Inflammatory macrophage treated with lipopolysaccharide for 4 hours (primary cell): ENCODE data around the gene MYRIP.
A peak's percentile ranks its signal among the peaks of the same experiment; 100 is the strongest.

ENCODE experiments used
- DNase-seq: peaks from one replicate; pipeline ENCODE4 v3.0.0-alpha.2; 2020

The MYRIP gene

GRCh38 chr3:40299721-40300335 lies 490.4 kb downstream of the MYRIP start:
- DNase-seq, result peak; percentile 98

- no peak for DNase-seq
These were observed 493.4 kb downstream of the MYRIP start for GRCh38 chr3:40302784-40303183.

- DNase-seq, result no peak
These were observed 494.9 kb downstream of the MYRIP start for GRCh38 chr3:40304352-40304751.

DNA sequence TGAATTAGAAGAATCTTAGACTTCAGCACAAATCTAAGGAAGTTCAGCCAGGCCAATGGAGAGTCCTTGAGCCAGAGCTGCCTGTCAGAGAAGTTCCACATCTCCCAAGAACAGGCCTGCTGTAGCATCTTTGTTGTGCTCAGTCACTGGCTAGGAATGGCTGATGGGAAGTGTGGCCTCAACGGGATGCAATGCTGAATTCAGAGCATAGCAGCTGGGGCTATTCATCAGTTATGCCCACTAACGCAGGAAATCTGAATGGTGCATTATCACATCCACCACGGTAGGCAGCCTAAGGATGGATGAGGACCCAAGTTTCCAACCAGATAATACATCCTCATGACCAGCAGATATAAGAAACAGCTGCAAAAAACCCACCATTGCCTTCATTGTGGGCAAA lies 496.9 kb downstream of the MYRIP start:
- DNase-seq, result no peak

GRCh38 chr3:40307176-40307575 lies 497.8 kb downstream of the MYRIP start:
- DNase-seq, result no peak

DNA sequence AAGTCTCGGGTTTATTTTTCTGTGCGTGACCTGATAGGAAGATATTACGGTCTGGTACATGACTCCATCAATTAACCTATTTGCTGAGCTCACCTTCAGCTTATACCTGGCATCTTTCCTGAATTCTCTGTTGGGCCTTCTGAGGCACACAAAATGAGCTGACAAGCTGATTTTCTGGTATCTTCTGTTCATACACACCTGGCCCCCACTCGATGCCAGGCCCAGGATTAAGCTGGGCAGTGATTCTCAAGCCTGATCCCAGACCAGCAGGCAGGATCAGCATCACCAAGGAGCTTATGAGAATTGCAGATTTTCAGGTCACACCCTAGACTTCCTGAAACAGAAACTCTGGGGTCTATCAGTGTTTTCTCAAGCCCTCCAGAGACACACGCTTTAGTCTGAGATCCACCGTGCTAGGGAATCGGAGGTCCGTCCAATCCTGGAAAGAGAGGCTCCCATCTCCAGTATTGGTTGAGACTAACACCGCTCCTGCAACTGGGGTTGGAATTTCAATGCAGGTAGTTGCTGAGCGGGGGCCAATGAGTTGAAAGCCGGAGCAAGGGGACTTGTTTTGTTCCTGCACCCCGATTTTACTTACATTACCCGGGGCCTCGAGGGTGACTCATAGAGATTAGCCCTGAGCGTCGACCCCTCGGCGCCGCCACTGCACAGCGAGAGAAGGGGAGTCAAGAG lies 499.5 kb downstream of the MYRIP start:
- no peak for DNase-seq

- DNase-seq, result peak; percentile 98
These were observed 500.1 kb downstream of the MYRIP start, which contains the start of gene EIF1B for GRCh38 chr3:40309418-40309924. Gene EIF1B (plus strand): TSS chr3:40309707. CDS start chr3:40309942, 235 bp downstream.
